GM21381 (cell line): Measurements from ENCODE around the gene TECPR1.

ENCODE experiments used
- ATAC-seq: cut with Tn5 transposase; IDR thresholded peaks from one replicate; pipeline ENCODE4 v1.9.1; 2021; ENCODE audit warnings: mild to moderate bottlenecking, moderate library complexity; ENCODE audit not compliant: unreplicated experiment

Gene TECPR1

GRCh38 chr7:98211676-98212531, 40.1 kb downstream of the TECPR1 start:
- no peak for ATAC-seq

DNA sequence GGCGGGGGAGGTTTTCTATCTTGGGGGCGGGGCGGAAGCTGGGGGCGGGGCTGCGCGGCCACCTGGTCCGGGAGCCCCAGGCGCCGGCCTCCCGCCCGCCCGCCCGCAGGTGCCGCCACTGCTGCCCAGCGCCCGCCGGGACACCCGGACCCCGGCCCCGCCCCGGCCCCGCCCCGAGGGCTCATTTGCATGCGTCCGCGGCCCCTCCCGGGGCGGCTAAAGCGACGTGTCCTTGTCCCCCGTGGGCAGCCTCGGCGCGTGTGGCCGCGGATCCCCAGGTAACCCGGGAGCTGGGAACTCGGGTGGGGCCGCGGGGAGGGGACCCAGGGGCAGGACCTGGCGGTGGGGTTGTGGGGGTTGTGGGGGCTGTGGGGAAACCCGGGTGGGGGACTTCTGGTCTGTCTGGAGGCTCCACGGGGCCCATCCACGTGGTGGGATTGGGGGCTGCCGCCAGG, 40.8 kb downstream of the TECPR1 start, which contains the start of gene BHLHA15:
Gene BHLHA15, plus strand, starts transcription at position 219 of the 455 bp plus-strand sequence. CDS start 871 bp downstream, outside the sequence.
- no peak for ATAC-seq

DNA sequence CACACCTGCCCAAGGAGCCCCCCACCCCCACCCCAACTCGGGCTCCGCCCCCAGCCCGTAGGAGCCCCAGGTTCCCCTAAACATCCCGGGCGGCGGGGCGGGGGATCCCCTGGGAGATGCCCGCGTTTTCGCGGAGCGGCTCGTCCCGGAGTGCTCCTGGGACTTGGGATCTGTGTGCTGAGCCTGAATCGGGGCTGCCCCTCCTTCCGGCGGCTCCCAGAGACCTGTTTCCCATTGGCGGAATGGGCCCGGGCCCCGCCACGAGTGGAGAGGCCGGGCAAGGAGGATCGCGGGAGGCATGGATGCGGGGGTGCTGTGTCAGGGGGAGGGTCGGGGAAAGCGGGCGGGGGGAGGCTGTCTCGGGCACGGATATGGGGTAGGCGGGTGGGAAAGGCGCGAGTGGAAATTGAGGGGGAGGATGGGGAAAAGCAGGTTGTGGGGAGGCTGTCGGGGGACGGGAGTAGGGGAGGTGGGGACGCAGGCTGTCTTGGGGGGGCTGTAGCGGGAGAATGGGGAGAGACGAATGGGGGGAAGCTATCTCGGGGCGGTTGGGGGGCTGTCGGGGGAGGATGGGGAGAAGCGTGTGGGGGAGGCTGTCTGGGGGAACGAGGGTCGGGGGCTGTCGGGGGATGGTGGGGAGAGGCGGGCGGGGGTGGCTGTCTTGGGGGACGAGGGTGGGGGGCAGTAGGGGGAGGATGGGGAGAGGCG, 41.4 kb downstream of the TECPR1 start:
- no peak for ATAC-seq

- no peak for ATAC-seq
These were observed 42.7 kb downstream of the TECPR1 start for GRCh38 chr7:98209166-98209920.

- ATAC-seq, result no peak
These were observed 45.3 kb downstream of the TECPR1 start for GRCh38 chr7:98206451-98207330.

- ATAC-seq, result no peak
These were observed 46.7 kb downstream of the TECPR1 start for GRCh38 chr7:98205162-98205845.

- ATAC-seq, result no peak
These were observed 47.4 kb downstream of the TECPR1 start for GRCh38 chr7:98204670-98205069.

DNA sequence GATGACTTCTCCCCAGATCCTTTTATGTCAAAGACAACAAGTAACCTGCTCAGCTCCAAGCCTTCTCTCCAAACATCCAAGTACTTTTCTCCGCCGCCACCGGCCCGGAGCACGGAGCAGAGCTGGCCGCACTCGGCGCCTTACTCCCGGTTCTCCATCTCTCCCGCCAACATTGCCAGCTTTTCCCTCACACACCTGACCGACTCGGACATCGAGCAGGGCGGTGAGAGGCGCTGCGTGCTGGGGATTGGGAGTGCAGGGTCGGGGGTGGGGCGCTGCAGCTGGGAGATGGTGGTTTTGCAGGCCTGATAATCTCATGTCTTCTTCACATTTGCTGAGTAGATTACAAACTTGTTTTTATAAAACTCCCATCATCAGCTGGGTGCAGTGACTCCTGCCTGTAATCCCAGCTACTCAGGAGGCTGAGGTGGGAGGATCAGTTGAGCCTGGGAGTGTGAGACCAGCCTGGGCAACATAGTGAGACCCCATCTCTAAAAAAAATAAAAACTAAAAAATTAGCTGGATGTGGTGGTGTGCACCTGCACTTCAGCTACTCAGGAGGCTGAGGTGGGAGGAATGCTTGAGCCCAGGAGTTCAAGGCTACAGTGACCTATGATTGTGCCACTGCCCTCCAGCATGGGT, 47.9 kb downstream of the TECPR1 start:
- ATAC-seq, result no peak

- ATAC-seq, result peak; percentile 27
These were observed 48.6 kb downstream of the TECPR1 start for GRCh38 chr7:98203261-98203963.

- peak; percentile 93 for ATAC-seq
These were observed 49.5 kb downstream of the TECPR1 start for GRCh38 chr7:98202367-98203195.

GRCh38 chr7:98200364-98200763, 51.7 kb downstream of the TECPR1 start:
- ATAC-seq, result peak; percentile 33

- no peak for ATAC-seq
These were observed 52.9 kb downstream of the TECPR1 start for GRCh38 chr7:98199131-98199530.

DNA sequence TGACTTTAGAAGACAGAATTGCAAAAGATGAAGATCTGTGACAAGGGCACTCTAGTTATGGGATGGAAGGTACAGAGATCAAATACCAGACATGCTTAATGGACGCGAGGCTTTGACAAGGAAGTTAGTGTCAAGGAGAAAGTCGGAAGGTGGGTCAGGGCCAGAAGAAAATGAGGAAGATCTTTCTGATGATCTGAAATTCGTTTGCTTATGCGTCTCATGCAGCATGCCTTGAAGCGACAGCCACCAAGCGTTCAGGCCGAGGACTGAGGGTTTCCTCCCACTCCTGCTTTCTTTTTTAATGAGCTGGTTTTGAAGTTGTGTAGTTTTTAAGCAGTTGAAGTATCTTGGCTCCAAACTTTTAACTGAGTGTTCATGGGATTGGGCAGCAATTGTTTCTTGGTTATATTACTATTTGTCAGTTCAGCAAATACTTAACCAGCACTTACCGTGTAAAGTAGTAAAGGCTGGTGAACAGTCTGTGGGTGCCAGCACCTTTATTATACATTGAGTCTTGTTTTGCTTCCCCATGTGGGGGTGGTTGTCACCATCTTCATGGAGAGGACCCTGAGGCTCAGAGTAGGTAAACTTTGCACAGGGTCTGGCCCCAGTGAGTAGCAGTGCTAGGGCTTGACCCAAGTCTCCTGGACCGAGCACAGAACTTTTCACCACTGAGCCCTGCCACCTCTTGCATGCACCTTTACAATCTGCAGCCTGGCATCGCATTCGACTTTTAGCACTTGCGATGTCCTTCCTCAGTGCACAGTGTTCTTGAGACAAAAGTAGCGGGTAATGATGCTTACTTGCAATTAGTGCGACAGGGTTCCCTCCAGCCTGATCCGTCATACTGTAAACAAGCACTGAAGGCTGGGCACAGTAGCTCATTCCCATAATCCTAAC, 55.1 kb downstream of the TECPR1 start:
- no peak for ATAC-seq

GRCh38 chr7:98194672-98195457, 57.2 kb downstream of the TECPR1 start:
- ATAC-seq, result no peak

DNA sequence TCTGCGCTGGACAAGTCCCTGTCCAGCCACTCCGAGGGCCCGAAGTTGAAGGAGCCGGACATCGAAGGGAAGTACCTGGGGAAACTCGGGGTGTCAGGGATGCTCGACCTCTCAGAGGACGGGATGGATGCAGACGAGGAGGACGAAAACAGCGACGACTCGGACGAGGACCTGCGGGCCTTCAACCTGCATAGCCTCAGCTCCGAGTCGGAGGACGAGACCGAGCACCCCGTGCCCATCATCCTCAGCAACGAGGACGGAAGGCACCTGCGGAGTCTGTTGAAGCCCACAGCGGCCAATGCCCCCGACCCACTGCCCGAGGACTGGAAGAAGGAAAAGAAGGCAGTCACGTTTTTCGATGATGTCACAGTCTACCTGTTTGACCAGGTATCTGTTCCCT, 57.8 kb downstream of the TECPR1 start:
- no peak for ATAC-seq
